Neural cell (in vitro differentiated cells): Measurements from ENCODE around the gene IL1RAP. TPM values are rescaled to one million over a fixed set of nuclear protein-coding genes. Genes with fewer than 3 reads are reported as not detected.

Source experiments
- H2AFZ ChIP-seq: fragments of 200-600, 300-800 bp; sonication (generic), shearing (Covaris generic); 2 replicates; pipeline ENCODE4 v1.6.0; 2014; ENCODE audit warnings: low read depth, mild to moderate bottlenecking, antibody characterized with exemption, low read length, moderate library complexity
- H3F3A ChIP-seq: fragments of 200-600 bp; shearing (Covaris generic); 2 replicates; pipeline ENCODE4 v1.6.1; 2016; ENCODE audit warnings: mild to moderate bottlenecking, moderate library complexity, mixed read lengths, antibody characterized with exemption, low read length; ENCODE audit not compliant: insufficient read depth, poor library complexity, severe bottlenecking
- H3K27ac ChIP-seq: fragments of 200-600, 300-800 bp; sonication (generic), shearing (Covaris generic); 2 replicates; pipeline ENCODE4 v1.5.1; 2014; ENCODE audit warnings: mild to moderate bottlenecking, low read length, moderate library complexity
- H3K27me3 ChIP-seq: fragments of 300-800, 200-600 bp; sonication (generic), shearing (Covaris generic); 2 replicates; pipeline ENCODE4 v1.6.0; 2014; ENCODE audit warnings: mild to moderate bottlenecking, low read depth, low read length, moderate library complexity; ENCODE audit not compliant: insufficient read depth
- H3K36me3 ChIP-seq: fragments of 300-800, 200-600 bp; sonication (generic), shearing (Covaris generic); 2 replicates; pipeline ENCODE4 v1.5.1; 2014; ENCODE audit warnings: mild to moderate bottlenecking, antibody characterized with exemption, low read length, moderate library complexity; ENCODE audit not compliant: insufficient read depth
- H3K4me2 ChIP-seq: fragments of 300-800, 200-600 bp; sonication (generic), shearing (Covaris generic); 2 replicates; pipeline ENCODE4 v1.6.0; 2014; ENCODE audit warnings: mild to moderate bottlenecking, low read length
- H3K4me3 ChIP-seq: fragments of 300-800, 200-600 bp; sonication (generic), shearing (Covaris generic); 2 replicates; pipeline ENCODE4 v1.5.1; 2014; ENCODE audit warnings: mild to moderate bottlenecking, low read length, moderate library complexity
- H3K79me2 ChIP-seq: fragments of 200-600 bp; shearing (Covaris generic); replicated peaks from 2 replicates; pipeline ENCODE4 v1.6.0; 2014; ENCODE audit warnings: mild to moderate bottlenecking, low read length, moderate library complexity; ENCODE audit not compliant: insufficient read depth
- H3K9ac ChIP-seq: fragments of 300-800, 200-600 bp; sonication (generic), shearing (Covaris generic); 2 replicates; pipeline ENCODE4 v1.6.1; 2016; ENCODE audit warnings: mild to moderate bottlenecking, low read length, mixed read lengths
- H3K9me2 ChIP-seq: fragments of 200-600 bp; shearing (Covaris generic); 2 replicates; pipeline ENCODE4 v1.6.1; 2016; ENCODE audit warnings: mild to moderate bottlenecking, low read length, mixed read lengths; ENCODE audit not compliant: insufficient read depth
- H3K9me3 ChIP-seq: fragments of 200-600, 300-800 bp; sonication (generic), shearing (Covaris generic); 2 replicates; pipeline ENCODE4 v1.6.1; 2016; ENCODE audit warnings: mild to moderate bottlenecking, mixed run types, low read length, moderate library complexity, mixed read lengths
- H4K20me1 ChIP-seq: fragments of 200-600 bp; shearing (Covaris generic); 2 replicates; pipeline ENCODE4 v1.6.1; 2016; ENCODE audit warnings: mild to moderate bottlenecking, mixed run types; ENCODE audit not compliant: insufficient read depth
- EP300 ChIP-seq: fragments of 450-650 bp; conservative IDR thresholded peaks from 2 replicates; pipeline ENCODE4 v1.6.1; 2014; ENCODE audit warnings: antibody characterized with exemption, mild to moderate bottlenecking, moderate library complexity; ENCODE audit not compliant: poor library complexity, severe bottlenecking
- EZH2 ChIP-seq: fragments of 200-600, 300-800 bp; shearing (Covaris generic), sonication (generic); IDR thresholded peaks from 2 replicates; pipeline ENCODE4 v1.6.1; 2014; ENCODE audit warnings: antibody characterized with exemption, low read length, borderline replicate concordance, mild to moderate bottlenecking; ENCODE audit not compliant: insufficient read depth, poor library complexity, severe bottlenecking
- MXI1 ChIP-seq: fragments of 450-650 bp; conservative IDR thresholded peaks from 2 replicates; pipeline ENCODE4 v1.6.1; 2014; ENCODE audit warnings: antibody characterized with exemption, mild to moderate bottlenecking; ENCODE audit not compliant: poor library complexity, severe bottlenecking
- POLR2AphosphoS5 ChIP-seq: IDR thresholded peaks from 2 replicates; pipeline ENCODE4 v1.6.1; 2012
- RAD21 ChIP-seq: fragments of 450-650 bp; conservative IDR thresholded peaks from 2 replicates; pipeline ENCODE4 v1.6.1; 2014; ENCODE audit warnings: antibody characterized with exemption, mild to moderate bottlenecking, moderate library complexity
- SMC3 ChIP-seq: fragments of 450-650 bp; conservative IDR thresholded peaks from 2 replicates; pipeline ENCODE4 v1.6.1; 2014; ENCODE audit warnings: antibody characterized with exemption, mild to moderate bottlenecking, moderate library complexity; ENCODE audit not compliant: poor library complexity
- TAF1 ChIP-seq: IDR thresholded peaks from 2 replicates; pipeline ENCODE4 v1.6.1; 2012; ENCODE audit warnings: low read depth
- polyA plus RNA-seq: library from polyadenylated mRNA; depleted of rRNA; stranded (reverse); fragments of >200 nt; gene quantifications from 2 replicates; pipeline ENCODE4 v1.2.3, GENCODE V29; 2014
- TF ChIP-seq, protein P1 (sequence below): fragments of 450-650 bp; IDR thresholded peaks from 2 replicates; pipeline ENCODE4 v1.5.1; 2014; ENCODE audit warnings: antibody characterized with exemption, mild to moderate bottlenecking, moderate library complexity; ENCODE audit not compliant: poor library complexity, severe bottlenecking
- TF ChIP-seq, protein P2 (sequence below): IDR thresholded peaks from 2 replicates; pipeline ENCODE4 v1.6.1; 2012; ENCODE audit warnings: borderline replicate concordance

Gene IL1RAP
- polyA plus RNA-seq, 1 donor from 2014 or later = 24.6 TPM

DNA sequence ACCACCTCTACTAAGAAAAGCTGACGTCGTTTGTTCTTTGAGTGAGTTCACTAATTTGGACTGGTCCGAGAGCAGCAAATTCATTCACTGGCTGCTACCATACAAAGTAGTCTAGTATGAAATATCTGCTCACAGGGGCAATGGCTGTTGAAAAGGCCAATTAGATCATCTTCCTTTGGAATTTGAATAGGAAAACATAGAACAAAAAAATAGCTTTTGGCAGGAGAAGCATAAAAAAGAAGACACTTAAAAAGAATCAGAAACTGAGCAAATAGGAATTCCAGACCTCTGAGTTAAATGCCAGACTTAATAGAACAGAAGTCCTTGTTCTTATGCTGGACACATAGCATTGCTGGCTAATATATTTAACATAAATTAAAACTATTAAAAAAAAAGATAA is 159.3 kb downstream of the IL1RAP start:
- Histone ChIP-seq H3K4me2 (no peak overlapping the region), H3K27ac (no peak overlapping the region), H3K79me2 (no peaks in the 10 kb centered on the region), H3K9ac (no peak overlapping the region), H3F3A (no peaks in the 10 kb centered on the region), H3K36me3 (no peaks in the 10 kb centered on the region), H3K9me3 (no peaks in the 10 kb centered on the region), H3K4me3 (no peak overlapping the region), H3K9me2 (no peaks in the 10 kb centered on the region), H3K27me3 (no peaks in the 10 kb centered on the region), H2AFZ (no peak overlapping the region), H4K20me1 (no peaks in the 10 kb centered on the region)
- TF ChIP-seq EP300 (no peak), TAF1 (no peak)

DNA sequence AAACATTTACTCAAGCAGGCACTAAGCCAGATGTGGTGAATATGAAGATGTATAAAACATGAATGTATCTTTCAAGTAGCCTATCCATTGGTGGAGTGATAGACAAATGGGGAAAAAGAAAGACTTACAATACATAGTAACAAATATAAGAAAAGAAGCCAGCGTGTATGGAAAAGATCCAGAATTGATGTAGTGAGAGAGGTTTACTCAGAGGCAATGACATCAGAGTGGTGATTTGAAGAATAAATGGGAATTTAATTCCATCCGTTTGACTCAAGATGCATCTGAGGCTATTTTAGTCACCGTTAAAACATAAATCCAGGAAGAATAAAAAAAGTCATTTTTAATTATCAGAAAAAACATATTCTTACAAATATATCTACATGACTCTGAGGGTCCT is 162.6 kb downstream of the IL1RAP start:
- H3K79me2 ChIP-seq = no peaks in the 10 kb centered on the region
- no peak overlapping the region for H3K27ac ChIP-seq
- no peaks in the 10 kb centered on the region for H3K27me3 ChIP-seq
- H3K9ac ChIP-seq = no peak overlapping the region
- no peaks in the 10 kb centered on the region for H4K20me1 ChIP-seq
- TF ChIP-seq, protein P1, sequence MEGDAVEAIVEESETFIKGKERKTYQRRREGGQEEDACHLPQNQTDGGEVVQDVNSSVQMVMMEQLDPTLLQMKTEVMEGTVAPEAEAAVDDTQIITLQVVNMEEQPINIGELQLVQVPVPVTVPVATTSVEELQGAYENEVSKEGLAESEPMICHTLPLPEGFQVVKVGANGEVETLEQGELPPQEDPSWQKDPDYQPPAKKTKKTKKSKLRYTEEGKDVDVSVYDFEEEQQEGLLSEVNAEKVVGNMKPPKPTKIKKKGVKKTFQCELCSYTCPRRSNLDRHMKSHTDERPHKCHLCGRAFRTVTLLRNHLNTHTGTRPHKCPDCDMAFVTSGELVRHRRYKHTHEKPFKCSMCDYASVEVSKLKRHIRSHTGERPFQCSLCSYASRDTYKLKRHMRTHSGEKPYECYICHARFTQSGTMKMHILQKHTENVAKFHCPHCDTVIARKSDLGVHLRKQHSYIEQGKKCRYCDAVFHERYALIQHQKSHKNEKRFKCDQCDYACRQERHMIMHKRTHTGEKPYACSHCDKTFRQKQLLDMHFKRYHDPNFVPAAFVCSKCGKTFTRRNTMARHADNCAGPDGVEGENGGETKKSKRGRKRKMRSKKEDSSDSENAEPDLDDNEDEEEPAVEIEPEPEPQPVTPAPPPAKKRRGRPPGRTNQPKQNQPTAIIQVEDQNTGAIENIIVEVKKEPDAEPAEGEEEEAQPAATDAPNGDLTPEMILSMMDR = no peak
- TF ChIP-seq SMC3 = no peak
- TF ChIP-seq MXI1 = no peak
- TF ChIP-seq, protein P2, sequence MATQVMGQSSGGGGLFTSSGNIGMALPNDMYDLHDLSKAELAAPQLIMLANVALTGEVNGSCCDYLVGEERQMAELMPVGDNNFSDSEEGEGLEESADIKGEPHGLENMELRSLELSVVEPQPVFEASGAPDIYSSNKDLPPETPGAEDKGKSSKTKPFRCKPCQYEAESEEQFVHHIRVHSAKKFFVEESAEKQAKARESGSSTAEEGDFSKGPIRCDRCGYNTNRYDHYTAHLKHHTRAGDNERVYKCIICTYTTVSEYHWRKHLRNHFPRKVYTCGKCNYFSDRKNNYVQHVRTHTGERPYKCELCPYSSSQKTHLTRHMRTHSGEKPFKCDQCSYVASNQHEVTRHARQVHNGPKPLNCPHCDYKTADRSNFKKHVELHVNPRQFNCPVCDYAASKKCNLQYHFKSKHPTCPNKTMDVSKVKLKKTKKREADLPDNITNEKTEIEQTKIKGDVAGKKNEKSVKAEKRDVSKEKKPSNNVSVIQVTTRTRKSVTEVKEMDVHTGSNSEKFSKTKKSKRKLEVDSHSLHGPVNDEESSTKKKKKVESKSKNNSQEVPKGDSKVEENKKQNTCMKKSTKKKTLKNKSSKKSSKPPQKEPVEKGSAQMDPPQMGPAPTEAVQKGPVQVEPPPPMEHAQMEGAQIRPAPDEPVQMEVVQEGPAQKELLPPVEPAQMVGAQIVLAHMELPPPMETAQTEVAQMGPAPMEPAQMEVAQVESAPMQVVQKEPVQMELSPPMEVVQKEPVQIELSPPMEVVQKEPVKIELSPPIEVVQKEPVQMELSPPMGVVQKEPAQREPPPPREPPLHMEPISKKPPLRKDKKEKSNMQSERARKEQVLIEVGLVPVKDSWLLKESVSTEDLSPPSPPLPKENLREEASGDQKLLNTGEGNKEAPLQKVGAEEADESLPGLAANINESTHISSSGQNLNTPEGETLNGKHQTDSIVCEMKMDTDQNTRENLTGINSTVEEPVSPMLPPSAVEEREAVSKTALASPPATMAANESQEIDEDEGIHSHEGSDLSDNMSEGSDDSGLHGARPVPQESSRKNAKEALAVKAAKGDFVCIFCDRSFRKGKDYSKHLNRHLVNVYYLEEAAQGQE = no peak
- TF ChIP-seq TAF1 = no peak
- TF ChIP-seq EZH2 = no peak
- TF ChIP-seq POLR2AphosphoS5 = no peak
- TF ChIP-seq EP300 = no peak
- TF ChIP-seq RAD21 = no peak
- no peaks in the 10 kb centered on the region for H3K9me2 ChIP-seq
- H3K9me3 ChIP-seq = no peaks in the 10 kb centered on the region
- no peak overlapping the region for H2AFZ ChIP-seq
- H3K4me2 ChIP-seq = no peak overlapping the region
- no peak overlapping the region for H3K4me3 ChIP-seq
- H3K36me3 ChIP-seq = no peaks in the 10 kb centered on the region
- no peaks in the 10 kb centered on the region for H3F3A ChIP-seq

DNA sequence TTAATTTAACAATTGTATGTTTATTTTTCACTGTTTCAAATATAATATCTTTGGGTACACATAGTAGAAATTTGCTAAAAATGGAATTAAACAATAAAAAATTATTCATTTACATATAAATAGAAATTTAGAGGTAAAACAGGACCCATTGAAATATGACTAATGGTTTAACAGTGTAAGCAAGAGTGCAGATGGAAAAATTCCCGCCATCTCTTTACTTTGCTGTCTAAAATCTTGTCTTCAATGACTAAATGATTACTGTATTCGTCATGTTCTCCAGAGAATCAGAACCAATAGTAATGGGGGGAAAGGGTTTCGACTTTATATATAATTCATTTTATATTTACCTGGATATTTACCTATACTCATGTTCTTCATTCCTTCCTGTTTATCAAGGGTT is 163.1 kb downstream of the IL1RAP start:
- H3K36me3 ChIP-seq = no peaks in the 10 kb centered on the region
- H3F3A ChIP-seq = no peaks in the 10 kb centered on the region
- H4K20me1 ChIP-seq = no peaks in the 10 kb centered on the region
- H3K27me3 ChIP-seq = no peaks in the 10 kb centered on the region
- H3K79me2 ChIP-seq = no peaks in the 10 kb centered on the region
- no peaks in the 10 kb centered on the region for H3K9me2 ChIP-seq
- no peak overlapping the region for H3K4me3 ChIP-seq
- H3K27ac ChIP-seq = no peak overlapping the region
- TF ChIP-seq, protein P1 = no peak
- TF ChIP-seq EZH2 (no peak), MXI1 (no peak), EP300 (no peak), RAD21 (no peak), TAF1 (no peak), POLR2AphosphoS5 (no peak), SMC3 (no peak)
- TF ChIP-seq, protein P2 = no peak
- H3K4me2 ChIP-seq = no peak overlapping the region
- no peaks in the 10 kb centered on the region for H3K9me3 ChIP-seq
- H2AFZ ChIP-seq = no peak overlapping the region
- no peak overlapping the region for H3K9ac ChIP-seq
